ENCODE data around the gene MUC5AC.

Gene MUC5AC

DNA sequence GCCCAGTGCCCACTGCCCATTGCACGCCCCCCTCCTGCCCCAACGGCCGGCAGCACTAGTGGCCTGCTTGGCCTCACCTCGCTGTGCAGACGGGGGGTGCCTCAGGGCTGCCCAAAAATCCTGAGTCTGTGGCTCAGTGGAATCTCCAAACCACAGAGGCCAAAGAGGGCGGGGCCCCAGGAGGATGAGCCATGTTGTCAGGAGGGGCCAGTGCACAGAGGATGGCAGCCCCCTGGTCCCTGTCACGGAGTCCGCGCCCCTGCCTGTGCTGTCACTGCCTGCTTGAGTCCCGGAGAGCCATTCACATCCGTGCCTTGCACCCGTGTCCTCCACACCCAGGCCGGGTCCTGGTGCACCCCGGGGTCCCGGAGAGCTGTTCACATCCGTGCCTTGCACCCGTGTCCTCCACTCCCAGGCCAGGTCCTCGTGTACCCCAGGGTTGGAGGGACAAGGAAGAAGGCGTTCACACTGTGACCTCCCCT, 36.4 kb upstream of the MUC5AC start:
- no peak for DNase-seq

DNA sequence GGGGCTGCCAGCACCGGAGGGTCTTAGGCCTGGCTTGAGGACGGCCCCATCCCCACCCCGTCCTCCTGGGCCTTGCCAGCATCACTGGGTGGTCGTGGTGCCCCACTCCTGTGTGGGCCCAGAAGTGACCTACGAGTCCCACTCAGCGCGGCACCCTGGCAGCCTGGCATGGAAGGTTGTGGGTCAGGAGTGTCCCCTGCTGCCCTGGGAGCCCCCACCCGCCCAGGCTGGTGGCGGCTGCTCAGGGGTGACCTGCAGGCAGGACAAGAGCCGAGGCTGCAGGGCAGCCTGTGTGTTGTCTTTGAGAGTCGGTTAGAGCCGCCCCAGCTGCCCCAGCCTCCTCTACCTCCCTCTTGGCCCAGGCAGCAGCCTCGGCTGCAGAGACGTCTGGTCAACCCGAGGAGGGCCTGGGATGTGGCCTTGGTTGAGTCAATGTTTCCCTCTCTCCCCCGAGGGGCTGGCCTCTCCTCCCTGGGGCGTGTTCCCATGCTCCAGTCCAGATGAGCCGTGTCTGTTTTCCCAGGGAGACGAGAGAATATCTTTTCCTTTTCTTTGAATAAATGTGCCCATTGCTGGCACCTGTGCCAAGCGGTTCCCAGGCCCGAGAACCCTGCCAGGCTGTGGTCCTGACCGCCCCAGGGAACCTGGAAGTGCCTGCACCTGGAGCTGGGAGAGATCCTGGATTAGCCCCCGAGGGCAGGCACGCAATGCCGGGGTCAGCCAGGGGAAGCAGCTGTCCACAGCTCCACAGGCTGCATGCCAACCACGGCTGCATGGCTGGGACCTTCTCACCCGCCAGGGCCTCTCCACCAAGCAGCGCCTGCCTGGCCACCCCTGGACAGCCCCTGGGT, 35.7 kb upstream of the MUC5AC start:
- DNase-seq, result no peak

DNA sequence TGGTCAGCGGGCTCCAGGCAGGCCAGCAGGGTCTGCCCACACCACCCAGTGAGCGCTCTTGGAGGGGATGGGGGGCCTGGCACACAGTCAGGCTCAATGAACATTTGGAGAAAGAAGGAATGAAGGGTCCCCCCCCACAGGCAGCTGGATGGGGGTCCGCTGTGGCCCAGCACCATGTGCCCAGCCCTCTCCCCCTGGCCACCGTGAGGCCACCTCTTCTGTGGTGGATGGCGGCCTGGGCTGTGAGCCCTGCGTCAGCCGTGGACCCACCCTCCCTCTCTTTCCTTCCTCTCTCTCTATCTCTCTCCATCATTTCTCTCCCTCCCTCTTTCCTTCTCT, 35.1 kb upstream of the MUC5AC start:
- DNase-seq, result no peak

DNA sequence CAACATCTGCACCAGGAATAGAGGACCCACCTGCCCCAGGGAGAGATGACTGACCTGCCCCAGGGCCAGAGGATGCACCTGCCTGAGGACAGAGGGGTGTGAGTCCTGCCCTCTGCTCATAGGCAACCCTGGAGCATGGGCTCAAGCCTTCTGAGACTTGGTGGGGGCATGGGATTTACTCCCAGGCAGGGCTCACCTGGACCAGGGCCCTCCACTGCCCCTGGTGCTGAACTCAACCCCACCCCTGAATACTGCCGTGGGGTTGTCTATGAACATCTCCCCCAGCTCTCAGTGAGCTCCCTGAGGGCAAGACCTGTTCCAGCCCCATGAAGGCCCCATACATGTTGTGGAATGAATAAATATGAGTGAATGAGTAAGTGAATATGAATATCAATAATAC, 33.8 kb upstream of the MUC5AC start:
- DNase-seq, result no peak

DNA sequence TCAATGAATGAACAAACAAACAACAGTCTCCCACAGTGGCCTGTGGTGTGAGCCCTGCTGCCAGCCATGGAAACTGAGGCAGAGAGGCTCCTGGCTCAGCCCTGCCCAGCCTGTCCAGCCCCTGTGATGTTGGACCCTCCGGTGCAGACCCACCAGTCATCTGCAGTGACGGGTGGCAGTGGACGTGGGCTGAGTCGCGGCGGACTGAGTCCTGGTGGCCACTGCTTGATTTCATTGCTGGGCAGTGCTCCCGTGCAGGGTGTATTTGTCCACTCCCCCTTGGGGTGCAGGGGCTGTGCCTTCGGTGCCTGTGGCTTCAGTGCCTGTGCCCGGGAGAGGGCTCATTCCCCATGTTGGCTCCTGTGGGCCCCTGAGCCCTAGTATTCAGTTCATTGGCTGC, 31.9 kb upstream of the MUC5AC start:
- DNase-seq, result no peak

DNA sequence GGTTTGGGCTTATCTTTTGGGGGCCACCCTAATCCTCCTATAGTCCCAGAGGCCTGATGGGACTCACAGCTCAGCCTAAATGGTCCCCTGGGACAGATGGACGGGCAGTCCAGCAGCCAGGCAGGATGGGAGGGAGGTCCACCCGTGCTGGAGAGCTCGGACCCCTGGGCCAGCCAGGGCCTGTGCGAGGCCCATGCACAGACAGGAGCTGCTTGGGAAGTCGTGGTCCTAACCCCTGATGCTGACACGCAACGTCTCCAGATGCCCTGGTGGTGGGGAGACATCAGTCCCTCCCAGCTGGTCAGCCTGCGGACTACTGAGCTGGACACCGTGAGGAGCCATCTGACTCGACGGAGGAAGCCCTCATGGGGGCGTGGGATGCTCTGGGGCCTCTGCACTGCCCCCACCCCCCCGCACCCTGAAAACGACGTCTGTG, 31.2 kb upstream of the MUC5AC start:
- DNase-seq, result no peak

DNA sequence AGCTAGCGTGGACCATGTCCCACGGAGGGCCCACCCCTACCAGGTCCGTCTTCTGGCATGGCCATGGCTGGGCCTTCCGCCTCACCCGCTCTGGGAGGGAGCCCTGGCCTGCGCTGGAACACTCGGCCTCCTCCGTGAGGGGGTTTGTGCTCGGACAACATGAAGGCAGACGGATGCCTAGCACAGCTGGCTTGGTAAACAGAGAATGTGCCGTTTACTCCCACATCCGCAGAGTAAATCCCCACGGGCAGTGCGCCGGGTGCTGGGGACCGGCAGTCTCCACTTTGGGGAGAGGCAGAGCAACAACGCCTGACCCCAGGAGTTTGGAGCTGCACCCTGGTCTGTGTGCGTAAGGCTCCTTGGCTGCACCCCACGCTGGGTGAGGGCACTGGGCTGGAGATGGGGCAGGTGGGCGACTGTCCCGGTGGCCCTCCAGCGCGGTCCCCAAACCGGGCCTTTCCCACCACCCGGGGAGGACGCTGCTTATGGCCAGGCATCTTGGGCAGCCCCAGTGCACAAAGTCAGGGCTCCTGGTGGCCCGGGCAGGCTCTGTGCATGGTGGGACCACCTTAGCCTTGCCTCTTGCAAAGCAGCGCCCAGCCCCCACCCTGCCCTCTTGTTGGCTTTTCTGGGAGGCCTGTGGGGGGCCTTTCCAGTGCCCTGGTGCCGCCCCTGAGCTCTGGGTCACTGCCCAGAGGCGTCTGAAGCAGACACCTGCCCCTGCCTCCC, 30.7 kb upstream of the MUC5AC start:
- DNase-seq, result no peak

DNA sequence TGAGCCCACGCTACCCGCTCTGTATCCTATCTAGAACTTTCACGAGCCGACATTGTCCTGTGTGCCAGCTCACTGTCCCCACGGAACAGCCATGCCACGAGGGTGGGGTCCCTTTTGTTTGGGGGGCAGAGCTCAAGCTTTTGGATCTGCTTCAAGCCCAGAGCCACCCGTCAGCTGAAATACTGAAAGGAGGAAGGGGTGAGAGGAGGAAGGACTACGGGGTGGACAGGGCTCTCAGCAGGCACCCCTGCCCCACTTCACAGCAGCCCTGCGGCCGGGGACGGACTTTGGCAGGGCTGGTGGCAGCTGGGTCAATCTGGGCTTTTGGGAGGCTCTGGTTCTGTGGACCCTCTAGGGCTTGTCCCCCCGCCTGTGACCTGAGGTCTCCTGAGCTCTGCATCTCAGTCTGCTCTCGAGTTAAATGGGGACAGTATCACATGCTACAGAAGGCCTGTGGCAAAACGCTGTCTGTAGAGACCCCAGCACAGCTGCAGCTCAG, 30.0 kb upstream of the MUC5AC start:
- no peak for DNase-seq

DNA sequence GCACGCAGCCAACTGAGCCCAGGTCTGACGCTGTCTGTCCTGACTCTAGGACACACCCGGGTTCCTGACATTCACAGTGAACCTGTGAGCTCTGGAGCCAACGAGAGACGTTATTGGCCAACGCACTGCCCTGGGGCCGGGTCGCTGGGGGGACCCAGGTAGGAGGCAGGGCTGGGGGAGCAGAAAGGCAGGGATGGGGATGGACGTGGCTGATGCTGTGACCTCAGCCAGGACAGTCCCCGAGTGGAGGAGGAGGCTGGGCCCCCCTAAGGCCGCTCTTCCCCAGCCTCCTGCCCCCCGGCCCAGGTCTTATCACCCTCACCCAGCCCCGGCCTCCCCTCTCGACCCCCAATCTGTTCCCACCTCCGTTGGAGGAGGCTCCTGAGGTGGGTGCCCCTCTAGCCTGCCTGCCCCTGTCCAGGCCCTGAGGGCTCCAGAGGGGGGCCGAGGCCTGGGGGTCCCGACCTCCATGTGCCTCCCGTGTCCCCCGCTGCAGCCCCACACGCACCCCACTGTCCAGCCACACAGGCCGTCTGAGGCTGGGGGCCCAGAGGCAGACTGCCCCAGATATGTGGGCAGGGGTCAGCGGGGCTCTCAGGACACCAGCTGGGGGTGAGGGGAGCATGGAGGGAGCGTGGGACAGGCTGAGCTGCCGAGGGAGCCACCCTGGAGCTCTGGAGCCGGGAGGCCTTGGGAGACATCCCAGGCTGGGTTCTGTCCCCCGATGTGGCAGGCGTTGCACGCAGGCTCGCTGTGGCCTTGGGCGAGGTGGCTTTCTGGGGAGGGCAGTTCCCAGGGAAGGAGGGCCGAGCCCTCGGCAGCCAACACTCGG, 29.2 kb upstream of the MUC5AC start:
- no peak for DNase-seq

DNA sequence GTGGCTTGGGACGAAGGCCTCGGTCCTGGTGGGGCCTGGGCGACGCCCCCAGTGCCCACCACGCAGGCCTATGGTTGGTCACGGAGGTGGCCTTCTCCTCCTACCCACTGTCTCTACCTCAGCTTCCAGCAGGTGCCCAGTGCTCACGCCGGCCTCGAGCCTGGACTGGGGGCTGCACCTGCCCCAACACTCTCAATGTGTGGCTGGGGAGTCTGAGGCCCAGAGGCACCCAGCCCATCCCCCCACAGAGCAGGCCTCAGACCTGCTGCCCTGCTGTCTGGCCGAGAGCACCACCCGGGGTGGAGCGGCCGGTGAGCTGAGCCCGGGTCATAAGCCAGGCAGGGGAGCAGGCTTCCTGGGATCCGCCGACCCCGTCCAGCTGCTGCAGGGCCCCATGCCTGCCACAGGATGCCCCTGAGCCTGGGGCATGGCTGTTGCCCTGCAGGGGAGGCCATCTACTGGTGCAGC, 28.6 kb upstream of the MUC5AC start:
- no peak for DNase-seq

DNA sequence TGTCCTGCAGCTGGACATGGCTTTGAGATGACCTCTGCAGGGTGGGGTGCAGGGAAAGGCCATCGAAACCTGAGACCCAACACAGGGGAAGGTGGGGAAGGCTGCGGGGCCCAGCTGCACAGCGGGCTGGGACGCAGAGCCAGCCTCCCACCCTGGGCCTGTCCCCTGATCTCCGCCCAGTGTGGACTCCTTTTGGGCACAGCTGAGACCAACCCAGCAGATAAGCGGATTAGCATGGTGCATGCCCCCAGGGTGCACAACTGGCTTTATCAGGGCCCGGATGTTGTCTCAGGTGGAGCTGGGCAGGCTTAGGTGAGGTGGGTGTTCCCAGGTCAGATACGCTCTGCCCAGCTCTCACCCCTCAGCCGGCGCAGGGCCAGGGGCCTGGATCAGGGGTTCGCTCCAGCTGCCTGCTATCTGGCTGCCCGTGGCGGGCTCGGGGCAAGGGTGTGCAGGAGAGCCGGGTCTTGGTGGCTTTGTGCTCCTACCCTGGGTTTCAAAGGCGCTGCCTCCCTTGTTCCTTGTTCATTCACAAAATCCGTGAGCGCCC, 28.1 kb upstream of the MUC5AC start:
- no peak for DNase-seq

DNA sequence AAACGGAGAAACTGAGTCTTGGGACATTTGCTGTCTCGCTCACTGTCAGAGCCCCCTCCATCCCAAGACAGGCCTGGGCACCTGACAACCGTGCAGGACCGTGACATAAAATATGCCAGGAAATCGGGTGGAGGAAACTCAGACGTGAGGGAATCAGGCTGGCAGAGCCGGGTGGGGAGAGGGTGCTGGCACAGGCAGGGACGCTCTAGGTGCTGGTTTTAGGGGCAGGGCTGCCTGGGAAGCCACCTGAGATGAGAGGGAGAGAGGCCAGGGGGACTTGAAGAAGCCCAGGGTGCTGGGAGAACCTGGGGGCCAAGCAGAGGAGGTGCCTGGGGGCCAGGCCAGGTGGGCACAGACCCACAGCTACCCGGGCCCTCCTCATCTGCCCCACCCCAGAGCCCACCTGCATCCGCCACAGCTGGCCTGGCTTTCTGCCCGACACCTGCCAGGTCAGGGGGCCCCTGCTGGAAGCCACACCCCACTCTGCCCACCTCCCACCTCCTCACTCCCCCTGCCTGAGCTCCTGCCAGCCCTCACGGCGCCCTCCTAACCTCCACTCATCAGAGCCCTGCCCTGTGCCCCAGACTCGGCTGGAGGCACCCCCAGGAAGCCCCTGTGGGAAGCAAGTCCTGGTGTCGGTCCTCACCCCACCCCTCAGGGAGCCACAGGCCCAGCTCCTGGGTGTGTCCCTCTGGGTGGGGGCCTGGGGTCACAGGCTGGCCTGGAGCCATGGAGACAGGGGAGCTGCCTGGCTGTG, 27.3 kb upstream of the MUC5AC start:
- no peak for DNase-seq

DNA sequence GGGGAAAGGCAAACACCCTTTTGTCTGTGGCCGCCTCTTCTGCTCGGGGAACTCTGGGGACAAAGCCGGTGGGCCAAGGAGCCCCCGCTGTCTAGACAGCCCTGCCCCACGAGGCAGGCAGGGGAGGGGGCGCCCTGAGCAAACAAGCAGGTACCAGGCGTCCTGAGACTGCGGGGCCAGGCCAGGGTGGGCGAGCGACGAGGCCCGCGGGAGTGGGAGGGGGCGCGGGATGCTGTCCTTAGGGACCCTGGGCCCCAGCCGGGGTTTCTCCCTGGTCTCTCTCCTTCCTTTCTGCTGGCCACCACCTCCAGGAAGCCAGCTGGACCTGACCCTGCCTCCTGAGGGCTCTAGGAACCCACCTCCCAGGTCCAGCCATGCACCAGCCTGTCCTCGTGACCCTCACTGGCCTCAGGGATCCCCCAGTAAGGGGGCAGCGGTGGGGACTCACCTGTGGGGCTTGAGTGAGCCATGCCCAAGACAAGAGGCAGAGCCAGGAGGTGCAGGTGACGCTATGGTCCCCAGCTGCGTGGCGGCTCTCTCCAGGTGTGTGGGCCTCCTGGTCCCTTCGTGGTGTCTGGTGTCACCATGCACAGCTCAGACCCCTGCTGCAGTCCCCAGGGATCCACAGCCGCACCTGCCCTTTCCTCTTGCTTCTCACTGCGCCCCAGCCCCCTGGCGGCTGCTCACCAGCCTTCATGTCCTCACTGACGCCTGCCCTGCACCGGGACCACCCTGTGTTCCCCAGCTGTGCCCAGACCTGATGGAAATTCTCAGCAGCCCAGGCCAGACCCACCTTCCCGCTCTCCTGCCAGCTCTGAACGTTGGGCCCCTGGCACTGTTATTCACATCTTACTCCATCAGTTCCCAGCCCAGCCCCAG, 26.5 kb upstream of the MUC5AC start:
- no peak for DNase-seq

DNA sequence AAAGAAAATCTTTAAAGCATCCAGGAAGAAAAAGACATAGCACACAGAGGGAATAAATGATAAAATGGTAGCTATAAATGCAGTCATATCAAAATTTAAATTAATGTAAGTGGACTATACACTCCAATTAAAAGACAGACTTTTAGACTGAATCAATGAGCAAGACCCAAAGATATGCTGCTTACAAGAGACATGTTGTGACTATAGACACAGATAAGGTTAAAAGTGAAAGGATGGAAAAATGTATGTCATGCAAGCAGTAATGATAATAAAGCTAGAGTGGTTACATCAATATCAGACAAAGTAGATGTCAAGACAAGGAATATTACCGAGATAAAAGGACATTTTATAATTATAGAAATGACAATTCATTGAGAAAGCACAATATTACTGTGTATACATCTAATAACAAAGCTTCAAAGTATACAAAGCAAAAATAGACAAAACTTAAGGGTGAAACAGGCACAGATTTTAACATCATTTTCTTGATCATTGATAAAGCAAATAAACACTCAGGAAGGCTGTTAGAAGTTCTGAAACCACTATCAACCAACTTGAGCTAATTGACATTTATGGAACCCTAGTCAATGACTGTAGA, 22.8 kb upstream of the MUC5AC start:
- DNase-seq, result no peak

DNA sequence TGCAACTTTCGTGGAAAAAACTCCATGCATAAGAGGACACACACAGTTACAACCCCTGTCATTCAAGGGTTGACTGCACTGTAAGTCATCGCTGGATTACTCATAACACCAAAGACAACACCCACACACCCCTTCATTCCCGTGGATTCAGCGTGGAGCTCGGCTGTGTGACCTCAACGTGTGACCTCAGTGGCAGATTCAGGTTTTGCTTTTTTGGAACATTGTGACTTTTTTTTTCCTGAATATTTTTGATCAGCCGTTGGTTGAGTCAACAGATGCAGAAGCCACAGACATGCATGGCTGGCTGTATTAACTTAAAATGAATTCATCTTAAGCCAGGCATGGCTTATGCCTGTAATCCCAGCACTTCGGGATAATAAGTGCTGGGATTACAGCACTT, 19.7 kb upstream of the MUC5AC start:
- no peak for DNase-seq

DNA sequence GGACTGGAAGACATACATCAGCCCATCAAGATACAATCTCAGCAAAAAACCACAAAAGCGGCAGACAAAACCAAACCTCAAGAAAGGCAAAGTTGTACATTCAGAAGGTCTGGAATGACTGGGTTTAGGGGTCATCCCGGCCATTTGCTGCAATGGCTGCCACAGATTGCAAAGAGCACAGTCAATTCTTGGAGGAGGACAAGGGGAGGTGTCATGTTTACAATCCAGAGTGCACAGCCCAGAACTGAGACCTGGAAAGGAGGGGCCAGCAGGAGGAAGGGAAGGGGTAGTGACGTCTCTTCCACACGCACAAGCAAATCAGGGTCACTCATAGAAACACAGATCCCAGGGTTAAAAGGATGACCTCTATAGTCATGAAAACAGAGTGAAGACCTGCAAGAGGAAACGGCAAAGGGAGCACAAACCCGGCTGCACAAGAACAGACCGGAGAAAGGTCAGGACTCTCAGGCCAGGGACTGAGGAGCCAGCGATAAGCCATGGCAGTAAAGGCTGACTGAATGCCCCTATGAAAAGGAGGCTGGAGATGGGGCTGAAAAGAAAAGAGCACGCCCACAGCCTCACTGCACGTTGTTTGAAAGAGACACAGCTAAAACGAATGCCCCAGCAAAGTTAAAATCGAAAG, 18.2 kb upstream of the MUC5AC start:
- no peak for DNase-seq

DNA sequence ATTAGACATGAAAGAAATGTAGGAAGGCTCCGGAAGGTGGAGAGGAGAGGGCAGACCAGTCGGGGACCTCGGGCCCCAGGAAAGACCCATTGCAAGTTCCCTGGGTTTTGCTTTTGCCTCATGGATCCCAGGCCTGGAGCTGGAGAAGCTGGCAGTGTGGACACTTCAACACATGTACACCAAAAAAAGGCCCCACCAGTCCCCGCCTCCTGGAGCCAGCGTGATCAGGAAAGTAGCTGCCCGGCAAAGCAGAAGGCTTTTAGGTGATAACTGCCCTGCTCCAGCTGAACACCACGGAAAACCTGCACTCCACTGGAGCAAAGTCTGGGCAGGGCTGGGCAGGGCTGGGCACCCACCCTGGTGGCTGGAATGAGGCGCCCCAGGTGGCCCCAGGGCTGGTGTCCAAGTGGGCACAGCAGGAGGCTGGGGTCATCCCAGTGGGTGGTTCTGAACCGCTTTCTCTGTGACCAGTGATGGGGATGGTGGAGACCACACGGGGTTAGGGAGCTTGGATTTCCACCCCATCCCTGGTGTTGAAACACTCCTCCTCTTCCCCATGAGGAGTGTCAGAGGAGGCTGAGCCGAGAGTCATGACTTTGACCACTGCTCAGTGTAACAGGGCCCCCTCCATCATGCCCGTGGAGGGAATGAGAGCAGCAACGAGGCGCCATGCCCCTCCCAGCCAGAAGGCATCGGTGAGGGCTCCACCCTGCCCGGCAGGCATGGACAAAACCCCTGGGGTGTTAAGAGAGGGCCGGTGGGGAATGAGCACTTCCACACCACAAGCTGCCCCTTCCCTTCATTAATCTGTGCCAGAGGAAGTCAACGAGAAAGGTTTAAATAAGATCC, 16.9 kb upstream of the MUC5AC start:
- no peak for DNase-seq

DNA sequence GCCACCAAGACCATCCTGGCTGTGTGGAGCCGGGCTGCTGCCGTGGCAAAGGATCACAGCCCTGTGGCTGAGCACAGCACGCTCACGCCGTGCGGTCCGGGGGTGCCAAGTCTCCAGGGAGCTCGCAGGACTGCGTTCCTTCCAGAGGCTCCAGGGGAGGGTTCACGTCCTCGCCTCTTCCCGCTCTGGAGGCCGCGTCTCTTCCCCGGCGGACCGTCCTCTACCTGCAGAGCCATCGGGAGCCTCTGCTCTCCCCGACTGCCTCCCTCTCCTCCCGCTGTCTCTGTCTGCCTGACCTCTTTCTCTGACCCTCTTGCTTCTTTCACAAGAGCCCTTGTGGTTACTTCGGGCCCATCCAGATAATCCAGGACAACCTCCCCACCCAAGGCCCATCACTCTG, 11.4 kb upstream of the MUC5AC start:
- DNase-seq, result no peak

DNA sequence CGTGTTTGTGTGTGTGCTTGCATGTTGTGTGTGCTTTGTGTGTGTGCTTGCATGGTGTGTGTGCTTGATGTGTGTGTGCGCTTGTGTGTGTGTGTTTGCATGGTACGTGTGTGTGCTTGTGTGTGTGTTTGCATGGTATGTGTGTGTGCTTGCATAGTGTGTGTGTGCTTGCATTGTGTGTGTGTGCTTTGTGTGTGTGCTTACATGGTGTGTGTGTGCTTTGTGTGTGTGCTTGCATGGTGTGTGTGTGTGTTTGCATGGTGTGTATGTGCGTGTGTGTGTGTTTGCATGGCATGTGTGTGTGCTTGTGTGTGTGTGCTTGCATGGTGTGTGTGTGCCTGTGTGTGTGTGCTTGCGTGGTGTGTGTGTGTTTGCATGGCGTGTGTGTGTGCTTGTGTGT, 10.0 kb upstream of the MUC5AC start:
- no peak for DNase-seq

All from activated gamma-delta T cell (primary cell).